Dedifferentiated amniotic fluid mesenchymal stem cell (primary cell): ENCODE data around the gene MET.
"Not testable (repeated sequence)": the region's sequence is repeated elsewhere in the genome, so short reads cannot be mapped to it uniquely, and the experiment has no call there.

Experiments used
- DNase-seq: peaks from one replicate; pipeline ENCODE4 v3.0.0-alpha.2; 2016; ENCODE audit errors: extremely low spot score

MET gene

GRCh38 chr7:116671681-116672595 lies at the start of gene MET:
TSS of gene MET (plus strand) at chr7:116672196. CDS start at chr7:116699085, 26,889 bp downstream.
- DNase-seq: peak; percentile 63

- DNase-seq: no peak
Measured at GRCh38 chr7:116626886-116627285, 45.1 kb upstream of the MET start.

GRCh38 chr7:116629051-116629463 lies 42.9 kb upstream of the MET start:
- no peak for DNase-seq

- DNase-seq: no peak
Measured at GRCh38 chr7:116630357-116630756, 41.6 kb upstream of the MET start.

- DNase-seq: no peak
Measured at GRCh38 chr7:116630932-116631671, 40.9 kb upstream of the MET start.

- DNase-seq: no peak
Measured at GRCh38 chr7:116631676-116632075, 40.3 kb upstream of the MET start.

- DNase-seq: no peak
Measured at GRCh38 chr7:116632384-116632783, 39.6 kb upstream of the MET start.

GRCh38 chr7:116633131-116633988 lies 38.6 kb upstream of the MET start:
- DNase-seq: no peak

GRCh38 chr7:116636997-116637396 lies 35.0 kb upstream of the MET start:
- DNase-seq: no peak

- DNase-seq: not testable (repeated sequence)
Measured at GRCh38 chr7:116638592-116638991, 33.4 kb upstream of the MET start.

- no peak for DNase-seq
Measured at GRCh38 chr7:116641551-116642153, 30.3 kb upstream of the MET start.

- DNase-seq: not testable (repeated sequence)
Measured at GRCh38 chr7:116643148-116643547, 28.8 kb upstream of the MET start.

- DNase-seq: no peak
Measured at GRCh38 chr7:116644628-116645027, 27.4 kb upstream of the MET start.

GRCh38 chr7:116647290-116647689 lies 24.7 kb upstream of the MET start:
- DNase-seq: no peak

- no peak for DNase-seq
Measured at GRCh38 chr7:116647861-116648260, 24.1 kb upstream of the MET start.

- no peak for DNase-seq
Measured at GRCh38 chr7:116650436-116650835, 21.6 kb upstream of the MET start.

GRCh38 chr7:116652793-116653192 lies 19.2 kb upstream of the MET start:
- no peak for DNase-seq

- no peak for DNase-seq
Measured at GRCh38 chr7:116653204-116653603, 18.8 kb upstream of the MET start.

- no peak for DNase-seq
Measured at GRCh38 chr7:116653646-116654045, 18.4 kb upstream of the MET start.

- DNase-seq: not testable (repeated sequence)
Measured at GRCh38 chr7:116659248-116659647, 12.7 kb upstream of the MET start.

GRCh38 chr7:116661865-116662264 lies 10.1 kb upstream of the MET start:
- no peak for DNase-seq
